Endodermal cell (in vitro differentiated cells): ENCODE results near the gene CPO. TPM values are rescaled to one million over a fixed set of nuclear protein-coding genes. Genes with fewer than 3 reads are reported as not detected.

ENCODE experiments used
- DNase-seq: peaks from one replicate; pipeline ENCODE4 v3.0.0-alpha.2; 2017
- H3K27ac ChIP-seq: 2 replicates; pipeline ENCODE4 v1.5.1; 2013; ENCODE audit warnings: mild to moderate bottlenecking, low read depth, low read length, moderate library complexity
- H3K27me3 ChIP-seq: 2 replicates; pipeline ENCODE4 v1.6.1; 2013; ENCODE audit warnings: mild to moderate bottlenecking, low read length, moderate library complexity; ENCODE audit not compliant: insufficient read depth, control insufficient read depth, poor library complexity, severe bottlenecking
- H3K36me3 ChIP-seq: 2 replicates; pipeline ENCODE4 v1.7.0; 2013; ENCODE audit warnings: mild to moderate bottlenecking, low read length, moderate library complexity; ENCODE audit not compliant: control insufficient read depth, insufficient read depth
- H3K4me1 ChIP-seq: one replicate; pipeline ENCODE4 v1.7.0; 2013; ENCODE audit warnings: low read length; ENCODE audit not compliant: control insufficient read depth, insufficient read depth
- H3K4me3 ChIP-seq: 2 replicates; pipeline ENCODE4 v1.5.1; 2013; ENCODE audit warnings: mild to moderate bottlenecking, low read length, moderate library complexity
- H3K9ac ChIP-seq: 2 replicates; pipeline ENCODE4 v1.6.1; 2013; ENCODE audit warnings: mild to moderate bottlenecking, low read length, moderate library complexity; ENCODE audit not compliant: poor library complexity, severe bottlenecking; ENCODE audit errors: extremely low read depth
- H3K9me3 ChIP-seq: 2 replicates; pipeline ENCODE4 v1.6.1; 2013; ENCODE audit warnings: mild to moderate bottlenecking, low read length, moderate library complexity; ENCODE audit not compliant: control insufficient read depth
- H3K27ac Mint-ChIP-seq: 2 replicates; pipeline ENCODE4 v1.8.0; 2020; ENCODE audit warnings: mixed read lengths
- H3K27me3 Mint-ChIP-seq: 2 replicates; pipeline ENCODE4 v1.8.0; 2021; ENCODE audit warnings: mild to moderate bottlenecking, mixed read lengths; ENCODE audit not compliant: insufficient read depth
- H3K36me3 Mint-ChIP-seq: 2 replicates; pipeline ENCODE4 v1.8.0; 2020; ENCODE audit warnings: low read depth, mixed read lengths
- H3K4me1 Mint-ChIP-seq: 2 replicates; pipeline ENCODE4 v1.8.0; 2020; ENCODE audit warnings: mixed read lengths
- H3K4me3 Mint-ChIP-seq: 2 replicates; pipeline ENCODE4 v1.8.0; 2020; ENCODE audit warnings: mild to moderate bottlenecking, moderate library complexity, mixed read lengths
- H3K9me3 Mint-ChIP-seq: 2 replicates; pipeline ENCODE4 v1.8.0; 2020; ENCODE audit warnings: mild to moderate bottlenecking, mixed read lengths
- WGBS, 2 experiments: methylation state at CpG; one replicate each; pipeline versions ENCODE4 v1.1.5 to v1.1.7; 2013; ENCODE audit warnings: missing lambda C conversion rate in 2 of 2, mixed read lengths in 1 of 2; ENCODE audit not compliant: insufficient coverage in 1 of 2, insufficient read length in 1 of 2; 5-methylcytosine and 5-hydroxymethylcytosine counted together
- total RNA-seq, 2 donors: library from RNA; stranded (reverse); fragmentation: NEBNext Ultra II Directional in 1 of 2; extraction: Animal tissue kit (Norgen Biotek cat#: 25700) in 1 of 2; gene quantifications; 2 replicates in 1 of 2; 3 replicates in 1 of 2; pipeline ENCODE4 v1.2.1, GENCODE V29; 2021
- TF ChIP-seq, protein P1 (sequence below): fragments of 200-600 bp; sonication (generic); conservative IDR thresholded peaks from 2 replicates; pipeline ENCODE4 v1.5.0; 2021; ENCODE audit warnings: antibody characterized with exemption, mild to moderate bottlenecking

Gene CPO
- total RNA-seq, 2 donors from 2014 or later = 0.95 to 1.0 TPM

DNA sequence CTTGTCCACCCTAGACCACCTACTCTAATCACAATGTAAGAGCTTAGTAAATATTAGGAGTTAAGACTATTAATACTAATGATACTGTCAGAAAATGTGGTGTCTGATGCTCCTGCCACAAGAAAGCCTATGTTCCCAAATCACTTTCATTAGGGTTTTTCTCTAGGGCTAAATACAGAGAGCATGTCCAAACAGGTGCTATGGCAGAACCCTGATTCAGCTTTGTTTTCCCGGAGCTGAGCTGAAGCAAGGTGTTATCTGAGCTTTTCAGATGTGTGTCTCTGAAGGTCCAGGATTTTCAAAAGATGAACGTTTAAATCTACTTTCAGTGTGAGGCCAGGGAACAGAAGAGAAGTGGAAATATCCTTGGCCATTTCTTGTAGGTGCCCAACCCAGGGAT lies 40.6 kb downstream of the CPO start:
- no peaks in the 10 kb centered on the region for H3K27me3 Mint-ChIP-seq

DNA sequence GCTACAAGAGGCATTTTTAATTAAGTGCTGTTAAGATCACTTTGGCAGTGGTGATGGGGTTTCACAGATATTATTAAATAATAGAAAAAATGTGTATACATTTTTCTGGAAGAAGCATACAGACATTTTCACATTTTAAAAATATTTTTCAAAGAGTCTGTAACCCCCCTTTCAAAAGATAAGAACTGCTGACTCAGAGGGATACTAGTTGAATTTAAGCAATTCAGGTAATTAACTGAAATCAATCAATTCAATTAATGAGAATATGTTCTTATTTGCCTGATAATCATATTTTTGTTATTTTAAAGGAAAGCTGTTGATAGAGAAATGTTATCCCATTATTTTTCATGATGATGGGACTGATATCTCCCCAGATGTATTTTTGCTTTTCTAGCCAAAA lies 41.1 kb downstream of the CPO start:
- TF ChIP-seq, protein P1, sequence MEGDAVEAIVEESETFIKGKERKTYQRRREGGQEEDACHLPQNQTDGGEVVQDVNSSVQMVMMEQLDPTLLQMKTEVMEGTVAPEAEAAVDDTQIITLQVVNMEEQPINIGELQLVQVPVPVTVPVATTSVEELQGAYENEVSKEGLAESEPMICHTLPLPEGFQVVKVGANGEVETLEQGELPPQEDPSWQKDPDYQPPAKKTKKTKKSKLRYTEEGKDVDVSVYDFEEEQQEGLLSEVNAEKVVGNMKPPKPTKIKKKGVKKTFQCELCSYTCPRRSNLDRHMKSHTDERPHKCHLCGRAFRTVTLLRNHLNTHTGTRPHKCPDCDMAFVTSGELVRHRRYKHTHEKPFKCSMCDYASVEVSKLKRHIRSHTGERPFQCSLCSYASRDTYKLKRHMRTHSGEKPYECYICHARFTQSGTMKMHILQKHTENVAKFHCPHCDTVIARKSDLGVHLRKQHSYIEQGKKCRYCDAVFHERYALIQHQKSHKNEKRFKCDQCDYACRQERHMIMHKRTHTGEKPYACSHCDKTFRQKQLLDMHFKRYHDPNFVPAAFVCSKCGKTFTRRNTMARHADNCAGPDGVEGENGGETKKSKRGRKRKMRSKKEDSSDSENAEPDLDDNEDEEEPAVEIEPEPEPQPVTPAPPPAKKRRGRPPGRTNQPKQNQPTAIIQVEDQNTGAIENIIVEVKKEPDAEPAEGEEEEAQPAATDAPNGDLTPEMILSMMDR = no peak
- peaks cover 5% of the 10 kb centered on the region for H3K9me3 Mint-ChIP-seq

More for the DNA sequence above, 40.6 kb downstream of the CPO start:
- no peak overlapping the region for H3K4me3 Mint-ChIP-seq
- no peaks in the 10 kb centered on the region for H3K36me3 Mint-ChIP-seq
- Histone ChIP-seq H3K9me3 (peaks cover 8% of the 10 kb centered on the region), H3K4me3 (no peak overlapping the region), H3K4me1 (peaks cover 3% of the 10 kb centered on the region), H3K9ac (no peak overlapping the region), H3K36me3 (no peaks in the 10 kb centered on the region), H3K27me3 (no peaks in the 10 kb centered on the region), H3K27ac (no peak overlapping the region)
- WGBS, 2 experiments = 86 to 89% methylated on average over 2 of the region's 2 CpGs
- H3K4me1 Mint-ChIP-seq = peaks cover 15% of the 10 kb centered on the region
- peak; percentile 4 for DNase-seq
- H3K27ac Mint-ChIP-seq = no peak overlapping the region
- H3K9me3 Mint-ChIP-seq = peaks cover 8% of the 10 kb centered on the region
- TF ChIP-seq, protein P1 = no peak

DNA sequence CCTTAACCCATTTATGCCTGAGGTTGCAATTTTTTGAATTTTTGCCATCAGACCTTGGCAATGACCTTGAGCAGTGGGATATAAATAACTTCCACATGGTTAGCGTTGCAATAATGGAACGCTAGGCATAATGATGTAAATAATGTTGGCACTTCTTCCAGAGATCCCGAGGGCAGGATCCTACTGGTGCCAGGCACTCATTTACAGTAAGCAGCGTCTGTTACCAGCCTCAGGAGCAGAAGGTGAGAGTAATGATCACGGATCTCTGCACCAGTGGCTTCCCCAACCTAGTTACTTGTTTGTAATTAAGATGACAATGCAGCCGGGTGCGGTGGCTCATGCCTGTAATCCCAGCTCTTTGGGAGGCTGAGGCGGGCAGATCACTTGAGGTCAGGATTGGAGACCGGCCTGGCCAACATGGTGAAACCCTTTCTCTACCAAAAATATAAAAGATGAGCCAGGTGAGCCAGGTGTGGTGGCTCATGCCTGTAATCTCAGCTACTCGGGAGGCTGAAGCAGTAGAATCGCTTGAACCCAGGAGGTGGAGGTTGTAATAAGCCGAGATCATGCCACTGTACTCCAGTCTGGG lies 41.9 kb downstream of the CPO start:
- Mint-ChIP-seq H3K4me1 (peaks cover 15% of the 10 kb centered on the region), H3K27me3 (no peaks in the 10 kb centered on the region), H3K4me3 (no peak overlapping the region), H3K36me3 (no peaks in the 10 kb centered on the region), H3K27ac (no peak overlapping the region), H3K9me3 (no peaks in the 10 kb centered on the region)
- Histone ChIP-seq H3K27me3 (no peaks in the 10 kb centered on the region), H3K36me3 (no peaks in the 10 kb centered on the region), H3K9me3 (no peaks in the 10 kb centered on the region), H3K4me1 (peaks cover 3% of the 10 kb centered on the region), H3K9ac (no peak overlapping the region), H3K4me3 (no peak overlapping the region), H3K27ac (no peak overlapping the region)
- 84 to 94% methylated on average over 9 to 12 of the region's 12 CpGs for whole genome bisulfite sequencing, 2 experiments
- no peak for DNase-seq
- TF ChIP-seq, protein P1 = no peak

More for the DNA sequence above, 41.1 kb downstream of the CPO start:
- Histone ChIP-seq H3K4me3 (no peak overlapping the region), H3K27me3 (no peaks in the 10 kb centered on the region), H3K36me3 (no peaks in the 10 kb centered on the region), H3K9ac (no peak overlapping the region), H3K4me1 (peaks cover 3% of the 10 kb centered on the region), H3K27ac (no peak overlapping the region), H3K9me3 (peaks cover 5% of the 10 kb centered on the region)
- Mint-ChIP-seq H3K36me3 (no peaks in the 10 kb centered on the region), H3K27me3 (no peaks in the 10 kb centered on the region), H3K27ac (no peak overlapping the region), H3K4me3 (no peak overlapping the region), H3K4me1 (peaks cover 15% of the 10 kb centered on the region)
- no peak for DNase-seq
